ENCODE measurements around the gene NUDT7. TPM values are rescaled to one million over a fixed set of nuclear protein-coding genes. Genes with fewer than 3 reads are reported as not detected.

Gene NUDT7
- total and polyA plus RNA-seq, 9 of the 15 experiments (the other 6 are each of a cell fraction or from before 2014, with no cell fraction given) = 5.6 to 24.2 (median 10.5) TPM

DNA sequence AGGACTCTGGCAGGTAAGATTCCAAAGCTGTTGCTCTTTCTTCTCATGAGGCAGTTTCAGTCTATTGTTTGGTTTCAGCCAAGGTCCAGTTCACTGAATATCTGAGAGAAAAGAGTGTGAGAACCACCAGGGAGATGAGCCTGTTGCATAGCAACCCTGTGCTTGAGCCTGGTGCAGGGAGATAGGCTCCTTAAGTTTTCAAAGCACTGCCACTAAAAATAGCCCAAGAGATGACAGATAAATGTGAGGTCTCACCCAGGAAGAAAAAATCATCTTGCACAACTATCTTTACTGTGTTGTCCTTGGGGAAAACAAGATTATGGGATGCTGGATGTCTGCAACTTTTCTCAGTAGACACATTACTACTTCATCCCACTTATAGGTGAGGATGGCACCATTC, 26.2 kb upstream of the NUDT7 start (continued):
- TF ChIP-seq E2F8 (IDR thresholded peaks at IDR 0.05; ENCODE audit: low read depth, partially characterized antibody) = no peak
- TF ChIP-seq, protein P1, sequence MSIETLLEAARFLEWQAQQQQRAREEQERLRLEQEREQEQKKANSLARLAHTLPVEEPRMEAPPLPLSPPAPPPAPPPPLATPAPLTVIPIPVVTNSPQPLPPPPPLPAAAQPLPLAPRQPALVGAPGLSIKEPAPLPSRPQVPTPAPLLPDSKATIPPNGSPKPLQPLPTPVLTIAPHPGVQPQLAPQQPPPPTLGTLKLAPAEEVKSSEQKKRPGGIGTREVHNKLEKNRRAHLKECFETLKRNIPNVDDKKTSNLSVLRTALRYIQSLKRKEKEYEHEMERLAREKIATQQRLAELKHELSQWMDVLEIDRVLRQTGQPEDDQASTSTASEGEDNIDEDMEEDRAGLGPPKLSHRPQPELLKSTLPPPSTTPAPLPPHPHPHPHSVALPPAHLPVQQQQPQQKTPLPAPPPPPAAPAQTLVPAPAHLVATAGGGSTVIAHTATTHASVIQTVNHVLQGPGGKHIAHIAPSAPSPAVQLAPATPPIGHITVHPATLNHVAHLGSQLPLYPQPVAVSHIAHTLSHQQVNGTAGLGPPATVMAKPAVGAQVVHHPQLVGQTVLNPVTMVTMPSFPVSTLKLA (conservative IDR thresholded peaks at IDR 0.05) = no peak
- peak; percentile 97 for TF ChIP-seq MEF2D (tag; conservative IDR thresholded peaks at IDR 0.05; ENCODE audit: low read depth)
- TF ChIP-seq SMAD2 (IDR thresholded peaks at IDR 0.05; ENCODE audit: low read depth, low read length) = no peak
- TF ChIP-seq CBFA2T3 (IDR thresholded peaks at IDR 0.05) = peak; percentile 25; the same call in 1 of the 2 replicates
- no peak for TF ChIP-seq AFF4 (CRISPR knock-in tag; IDR thresholded peaks at IDR 0.05)
- no peak for TF ChIP-seq NKRF (IDR thresholded peaks at IDR 0.05; ENCODE audit: borderline replicate concordance)
- no peak for TF ChIP-seq ZNF133 (CRISPR knock-in tag; IDR thresholded peaks at IDR 0.05)
- no peak for TF ChIP-seq GATA2 (CRISPR knock-in tag; IDR thresholded peaks at IDR 0.05)
- TF ChIP-seq RFX1 (IDR thresholded peaks at IDR 0.05) = peak; percentile 83
- TF ChIP-seq ZNF764 (CRISPR knock-in tag; IDR thresholded peaks at IDR 0.05; ENCODE audit: low read depth) = no peak
- no peak for TF ChIP-seq SMARCA5 (IDR thresholded peaks at IDR 0.05)
- 0 out of 2 replicates have a peak, but pooled peaks have one; percentile 20 for TF ChIP-seq TAL1 (IDR thresholded peaks at IDR 0.05)
- no peak for TF ChIP-seq SMARCB1 (IDR thresholded peaks at IDR 0.05; ENCODE audit: insufficient read length, low read depth)
- no peak for TF ChIP-seq PBX2 (CRISPR knock-in tag; IDR thresholded peaks at IDR 0.05; ENCODE audit: low read depth)
- peak; percentile 62 for TF ChIP-seq PBX2 (tag; conservative IDR thresholded peaks at IDR 0.05; ENCODE audit: low read depth)
- no peak for TF ChIP-seq ZNF436 (CRISPR knock-in tag; IDR thresholded peaks at IDR 0.05)

Measured in K562 (cell line).